Measurements from ENCODE around the gene TSPAN15. TPM values are rescaled to one million over a fixed set of nuclear protein-coding genes. Genes with fewer than 3 reads are reported as not detected.
A peak's percentile ranks its signal among the peaks of the same experiment; 100 is the strongest.

The TSPAN15 gene
- polyA plus RNA-seq (2013): 0.09 TPM

- Histone ChIP-seq H3K36me3 (ENCODE audit: control insufficient read depth in 4 of 4, insufficient read depth in 4 of 4, low read length in 3 of 4) (no peaks in the 10 kb centered on the region), H3K9me3 (ENCODE audit: control extremely low read depth in 1 of 5, control insufficient read depth in 4 of 5, insufficient read depth in 2 of 5, low read depth in 1 of 5, low read length in 4 of 5) (no peaks in the 10 kb centered on the region), H3K27me3 (replicated peaks in 2 of 5; ENCODE audit: control insufficient read depth in 4 of 5, insufficient read depth in 5 of 5, low read length in 4 of 5) (peaks cover 0 to 26% (median 4%) of the 10 kb centered on the region in 5 experiments), H3K4me1 (ENCODE audit: control extremely low read depth in 1 of 4, control insufficient read depth in 4 of 4, insufficient read depth in 4 of 4, low read length in 3 of 4) (peaks cover 5 to 27% (median 14%) of the 10 kb centered on the region in 4 experiments), H3K27ac (ENCODE audit: insufficient read depth in 1 of 2, low read depth in 1 of 2, low read length in 2 of 2, poor library complexity in 1 of 2, severe bottlenecking in 2 of 2) (no peak within 1 kb of the TSS), H3K4me3 (ENCODE audit: control insufficient read depth in 1 of 7, extremely low read depth in 1 of 7, insufficient read depth in 4 of 7, low read depth in 2 of 7, low read length in 6 of 7) (peak within 1 kb of the TSS; percentile 11 to 73 (median 60))
- ChIA-PET POLR2A (no interaction called here), CTCF (interaction anchor here (1.1 to 2.6 kb wide), 4 partner anchors 15 to 64 kb away, joined by 3 to 12 read pairs (median 4); no protein-coding TSS in a partner anchor)
- WGBS (ENCODE audit: insufficient coverage): 0% methylated on average over 37 of the region's 45 CpGs
- DNase-seq: peak; percentile 64 to 81 (median 78)
Observed at GRCh38 chr10:69451209-69451783, at the start of gene TSPAN15. Gene TSPAN15, plus strand, starts transcription at chr10:69451465. Its CDS starts 130 bp downstream, at chr10:69451595.

- CTCF ChIA-PET: interaction anchor here (0.9 kb wide), 1 partner anchor 238 kb away, joined by 3 read pairs; no protein-coding TSS in a partner anchor
Observed at GRCh38 chr10:69402386-69402785, 48.9 kb upstream of the TSPAN15 start.

GRCh38 chr10:69403066-69403465, 48.2 kb upstream of the TSPAN15 start:
- 92% methylated on average over 1 of the region's 1 CpG for WGBS (ENCODE audit: insufficient coverage)
- ChIA-PET POLR2A (no interaction called here), CTCF (interaction anchor here (0.9 to 1.6 kb wide), 5 partner anchors 15 to 443 kb away, joined by 3 to 4 read pairs (median 3); no protein-coding TSS in a partner anchor)
- Histone ChIP-seq H3K27ac (ENCODE audit: insufficient read depth in 1 of 2, low read depth in 1 of 2, low read length in 2 of 2, poor library complexity in 1 of 2, severe bottlenecking in 2 of 2) (no peak overlapping the region), H3K4me1 (ENCODE audit: control extremely low read depth in 1 of 4, control insufficient read depth in 4 of 4, insufficient read depth in 4 of 4, low read length in 3 of 4) (peaks cover 0 to 5% (median 4%) of the 10 kb centered on the region in 4 experiments), H3K9me3 (ENCODE audit: control extremely low read depth in 1 of 5, control insufficient read depth in 4 of 5, insufficient read depth in 2 of 5, low read depth in 1 of 5, low read length in 4 of 5) (no peaks in the 10 kb centered on the region), H3K4me3 (ENCODE audit: control insufficient read depth in 1 of 7, extremely low read depth in 1 of 7, insufficient read depth in 4 of 7, low read depth in 2 of 7, low read length in 6 of 7) (no peak overlapping the region), H3K36me3 (ENCODE audit: control insufficient read depth in 4 of 4, insufficient read depth in 4 of 4, low read length in 3 of 4) (peaks cover 2 to 45% (median 25%) of the 10 kb centered on the region in 4 experiments), H3K27me3 (replicated peaks in 2 of 5; ENCODE audit: control insufficient read depth in 4 of 5, insufficient read depth in 5 of 5, low read length in 4 of 5) (no peaks in the 10 kb centered on the region)
- DNase-seq: no peak

More at GRCh38 chr10:69402386-69402785, 48.9 kb upstream of the TSPAN15 start:
- no peaks in the 10 kb centered on the region for H3K9me3 ChIP-seq (ENCODE audit: control extremely low read depth in 1 of 5, control insufficient read depth in 4 of 5, insufficient read depth in 2 of 5, low read depth in 1 of 5, low read length in 4 of 5)
- H3K27ac ChIP-seq (ENCODE audit: insufficient read depth in 1 of 2, low read depth in 1 of 2, low read length in 2 of 2, poor library complexity in 1 of 2, severe bottlenecking in 2 of 2): no peak overlapping the region
- no peak overlapping the region for H3K4me3 ChIP-seq (ENCODE audit: control insufficient read depth in 1 of 7, extremely low read depth in 1 of 7, insufficient read depth in 4 of 7, low read depth in 2 of 7, low read length in 6 of 7)
- peaks cover 2 to 48% (median 27%) of the 10 kb centered on the region in 4 experiments for H3K36me3 ChIP-seq (ENCODE audit: control insufficient read depth in 4 of 4, insufficient read depth in 4 of 4, low read length in 3 of 4)
- no peaks in the 10 kb centered on the region for H3K27me3 ChIP-seq (replicated peaks in 2 of 5; ENCODE audit: control insufficient read depth in 4 of 5, insufficient read depth in 5 of 5, low read length in 4 of 5)
- POLR2A ChIA-PET: no interaction called here
- 98% methylated on average over 6 of the region's 6 CpGs for WGBS (ENCODE audit: insufficient coverage)
- no peaks in the 10 kb centered on the region for H3K4me1 ChIP-seq (ENCODE audit: control extremely low read depth in 1 of 4, control insufficient read depth in 4 of 4, insufficient read depth in 4 of 4, low read length in 3 of 4)
- no peak for DNase-seq

GRCh38 chr10:69403519-69403918, 47.7 kb upstream of the TSPAN15 start:
- no peak for DNase-seq
- Histone ChIP-seq H3K4me1 (ENCODE audit: control extremely low read depth in 1 of 4, control insufficient read depth in 4 of 4, insufficient read depth in 4 of 4, low read length in 3 of 4) (peaks cover 0 to 7% (median 6%) of the 10 kb centered on the region in 4 experiments), H3K27me3 (replicated peaks in 2 of 5; ENCODE audit: control insufficient read depth in 4 of 5, insufficient read depth in 5 of 5, low read length in 4 of 5) (no peaks in the 10 kb centered on the region), H3K27ac (ENCODE audit: insufficient read depth in 1 of 2, low read depth in 1 of 2, low read length in 2 of 2, poor library complexity in 1 of 2, severe bottlenecking in 2 of 2) (no peak overlapping the region), H3K9me3 (ENCODE audit: control extremely low read depth in 1 of 5, control insufficient read depth in 4 of 5, insufficient read depth in 2 of 5, low read depth in 1 of 5, low read length in 4 of 5) (no peaks in the 10 kb centered on the region), H3K4me3 (ENCODE audit: control insufficient read depth in 1 of 7, extremely low read depth in 1 of 7, insufficient read depth in 4 of 7, low read depth in 2 of 7, low read length in 6 of 7) (no peak overlapping the region), H3K36me3 (ENCODE audit: control insufficient read depth in 4 of 4, insufficient read depth in 4 of 4, low read length in 3 of 4) (peaks cover 2 to 42% (median 24%) of the 10 kb centered on the region in 4 experiments)
- WGBS (ENCODE audit: insufficient coverage): 95% methylated on average over 3 of the region's 3 CpGs
- POLR2A ChIA-PET: no interaction called here
- CTCF ChIA-PET: interaction anchor here (0.9 to 1.6 kb wide), 6 partner anchors 15 to 444 kb away, joined by 3 to 4 read pairs (median 3); no protein-coding TSS in a partner anchor

GRCh38 chr10:69404786-69405185, 46.5 kb upstream of the TSPAN15 start:
- peaks cover 2 to 31% (median 18%) of the 10 kb centered on the region in 4 experiments for H3K36me3 ChIP-seq (ENCODE audit: control insufficient read depth in 4 of 4, insufficient read depth in 4 of 4, low read length in 3 of 4)
- H3K27ac ChIP-seq (ENCODE audit: insufficient read depth in 1 of 2, low read depth in 1 of 2, low read length in 2 of 2, poor library complexity in 1 of 2, severe bottlenecking in 2 of 2): no peak overlapping the region
- H3K9me3 ChIP-seq (ENCODE audit: control extremely low read depth in 1 of 5, control insufficient read depth in 4 of 5, insufficient read depth in 2 of 5, low read depth in 1 of 5, low read length in 4 of 5): no peaks in the 10 kb centered on the region
- no peak overlapping the region for H3K4me3 ChIP-seq (ENCODE audit: control insufficient read depth in 1 of 7, extremely low read depth in 1 of 7, insufficient read depth in 4 of 7, low read depth in 2 of 7, low read length in 6 of 7)
- ChIA-PET CTCF (interaction anchor here (0.8 to 4.3 kb wide), 2 partner anchors 12 to 103 kb away, joined by 5 to 49 read pairs; no protein-coding TSS in a partner anchor), POLR2A (no interaction called here)
- WGBS (ENCODE audit: insufficient coverage): 98% methylated on average over 8 of the region's 10 CpGs
- DNase-seq: no peak
- no peaks in the 10 kb centered on the region for H3K27me3 ChIP-seq (replicated peaks in 2 of 5; ENCODE audit: control insufficient read depth in 4 of 5, insufficient read depth in 5 of 5, low read length in 4 of 5)
- peaks cover 0 to 14% (median 10%) of the 10 kb centered on the region in 4 experiments for H3K4me1 ChIP-seq (ENCODE audit: control extremely low read depth in 1 of 4, control insufficient read depth in 4 of 4, insufficient read depth in 4 of 4, low read length in 3 of 4)

GRCh38 chr10:69405221-69405620, 46.0 kb upstream of the TSPAN15 start:
- H3K9me3 ChIP-seq (ENCODE audit: control extremely low read depth in 1 of 5, control insufficient read depth in 4 of 5, insufficient read depth in 2 of 5, low read depth in 1 of 5, low read length in 4 of 5): no peaks in the 10 kb centered on the region
- ChIA-PET POLR2A (no interaction called here), CTCF (interaction anchor here (0.7 to 4.3 kb wide), 2 partner anchors 102 to 166 kb away, joined by 3 to 49 read pairs; no protein-coding TSS in a partner anchor)
- H3K4me1 ChIP-seq (ENCODE audit: control extremely low read depth in 1 of 4, control insufficient read depth in 4 of 4, insufficient read depth in 4 of 4, low read length in 3 of 4): peaks cover 0 to 18% (median 13%) of the 10 kb centered on the region in 4 experiments
- DNase-seq: no peak
- 92% methylated on average over 2 of the region's 4 CpGs for WGBS (ENCODE audit: insufficient coverage)
- H3K27me3 ChIP-seq (replicated peaks in 2 of 5; ENCODE audit: control insufficient read depth in 4 of 5, insufficient read depth in 5 of 5, low read length in 4 of 5): no peaks in the 10 kb centered on the region
- no peak overlapping the region for H3K27ac ChIP-seq (ENCODE audit: insufficient read depth in 1 of 2, low read depth in 1 of 2, low read length in 2 of 2, poor library complexity in 1 of 2, severe bottlenecking in 2 of 2)
- peaks cover 2 to 27% (median 14%) of the 10 kb centered on the region in 4 experiments for H3K36me3 ChIP-seq (ENCODE audit: control insufficient read depth in 4 of 4, insufficient read depth in 4 of 4, low read length in 3 of 4)
- H3K4me3 ChIP-seq (ENCODE audit: control insufficient read depth in 1 of 7, extremely low read depth in 1 of 7, insufficient read depth in 4 of 7, low read depth in 2 of 7, low read length in 6 of 7): no peak overlapping the region

- H3K27ac ChIP-seq (ENCODE audit: insufficient read depth in 1 of 2, low read depth in 1 of 2, low read length in 2 of 2, poor library complexity in 1 of 2, severe bottlenecking in 2 of 2): no peak overlapping the region
- H3K4me3 ChIP-seq (ENCODE audit: control insufficient read depth in 1 of 7, extremely low read depth in 1 of 7, insufficient read depth in 4 of 7, low read depth in 2 of 7, low read length in 6 of 7): no peak overlapping the region
- no peaks in the 10 kb centered on the region for H3K27me3 ChIP-seq (replicated peaks in 2 of 5; ENCODE audit: control insufficient read depth in 4 of 5, insufficient read depth in 5 of 5, low read length in 4 of 5)
- 71% methylated on average over 4 of the region's 5 CpGs for WGBS (ENCODE audit: insufficient coverage)
- ChIA-PET POLR2A (no interaction called here), CTCF (interaction anchor here (1.2 to 4.3 kb wide), 11 partner anchors 13 to 284 kb away, joined by 3 to 49 read pairs (median 4); no protein-coding TSS in a partner anchor)
- DNase-seq: peak in 2 of 3 donors; percentile 10
- peaks cover 0 to 18% (median 13%) of the 10 kb centered on the region in 4 experiments for H3K4me1 ChIP-seq (ENCODE audit: control extremely low read depth in 1 of 4, control insufficient read depth in 4 of 4, insufficient read depth in 4 of 4, low read length in 3 of 4)
- H3K9me3 ChIP-seq (ENCODE audit: control extremely low read depth in 1 of 5, control insufficient read depth in 4 of 5, insufficient read depth in 2 of 5, low read depth in 1 of 5, low read length in 4 of 5): no peaks in the 10 kb centered on the region
- H3K36me3 ChIP-seq (ENCODE audit: control insufficient read depth in 4 of 4, insufficient read depth in 4 of 4, low read length in 3 of 4): peaks cover 2 to 16% (median 8%) of the 10 kb centered on the region in 4 experiments
Observed at GRCh38 chr10:69406302-69406811, 44.9 kb upstream of the TSPAN15 start.

Measured in common myeloid progenitor, CD34-positive (primary cell).